HepG2 (cell line): ENCODE measurements around the gene GDAP1L1. TPM values are rescaled to one million over a fixed set of nuclear protein-coding genes. Genes with fewer than 3 reads are reported as not detected.

Source experiments
- DBP ChIP-seq: sonication (generic); formaldehyde crosslinking; IDR thresholded peaks from 2 replicates; pipeline ENCODE4 v1.4.0; 2020; ENCODE audit warnings: missing genetic modification reagents; ENCODE audit errors: not compliant biosample characterization
- ESRRA ChIP-seq: sonication (generic); formaldehyde crosslinking; IDR thresholded peaks from 2 replicates; pipeline ENCODE4 v1.5.1; 2020; ENCODE audit warnings: mild to moderate bottlenecking, low read depth, missing genetic modification reagents
- FOXK2 ChIP-seq: fragments of 450-650 bp; IDR thresholded peaks from 2 replicates; pipeline ENCODE4 v1.6.1; 2016
- GMEB2 ChIP-seq: IDR thresholded peaks from 2 replicates; pipeline ENCODE4 v1.6.1; 2016; ENCODE audit warnings: missing biosample characterization, missing genetic modification reagents, low read depth
- GPN1 ChIP-seq: sonication (generic); formaldehyde crosslinking; IDR thresholded peaks from 2 replicates; pipeline ENCODE4 v1.5.1; 2020; ENCODE audit warnings: missing genetic modification reagents, borderline replicate concordance
- HMG20B ChIP-seq: conservative IDR thresholded peaks from 2 replicates; pipeline ENCODE4 v1.6.1; 2016; ENCODE audit warnings: missing genetic modification reagents, missing compliant biosample characterization
- HNRNPL ChIP-seq: fragments of 200-400 bp; formaldehyde crosslinking; IDR thresholded peaks from 2 replicates; pipeline ENCODE4 v1.6.1; 2017; ENCODE audit warnings: mild to moderate bottlenecking, low read depth, low read length
- KLF6 ChIP-seq: IDR thresholded peaks from 2 replicates; pipeline ENCODE4 v1.8.0; 2016; ENCODE audit warnings: missing biosample characterization, missing genetic modification reagents
- POLR2AphosphoS2 ChIP-seq: IDR thresholded peaks from 2 replicates; pipeline ENCODE4 v1.6.1; 2011; ENCODE audit warnings: low read depth, low read length, improper control_type of control experiment
- POLR2AphosphoS5 ChIP-seq: IDR thresholded peaks from 2 replicates; pipeline ENCODE4 v1.6.1; 2012; ENCODE audit warnings: low read depth, low read length
- SRF ChIP-seq: IDR thresholded peaks from 2 replicates; pipeline ENCODE4 v1.6.1; 2011; ENCODE audit warnings: mild to moderate bottlenecking, low read depth, low read length, moderate library complexity
- TGIF2 ChIP-seq: IDR thresholded peaks from 2 replicates; pipeline ENCODE4 v1.6.1; 2016; ENCODE audit warnings: control low read depth, missing compliant biosample characterization
- TP53 ChIP-seq: sonication (generic); formaldehyde crosslinking; conservative IDR thresholded peaks from 2 replicates; pipeline ENCODE4 v1.4.0; 2020; ENCODE audit warnings: missing genetic modification reagents
- USF2 ChIP-seq, 2 experiments: sonication (generic) in 1 of 2; formaldehyde crosslinking in 1 of 2; IDR thresholded peaks; 2 replicates each; pipeline versions ENCODE4 v1.5.1 to v1.6.1; 2011 to 2020; ENCODE audit warnings: borderline replicate concordance in 1 of 2, low read depth in 1 of 2, low read length in 1 of 2, mild to moderate bottlenecking in 1 of 2, missing genetic modification reagents in 1 of 2, moderate library complexity in 1 of 2
- ZFP1 ChIP-seq: IDR thresholded peaks from 2 replicates; pipeline ENCODE4 v1.6.1; 2016
- ZHX1 ChIP-seq: sonication (generic); formaldehyde crosslinking; IDR thresholded peaks from 2 replicates; pipeline ENCODE4 v1.8.1; 2022; ENCODE audit warnings: low read depth, mild to moderate bottlenecking, missing genetic modification reagents
- ZNF639 ChIP-seq: conservative IDR thresholded peaks from 2 replicates; pipeline ENCODE4 v1.6.1; 2018; ENCODE audit warnings: missing genetic modification reagents
- polyA plus RNA-seq, 8 experiments: library from polyadenylated mRNA; depleted of rRNA in 3 of 8; stranded (reverse) in 7 of 8; unstranded in 1 of 8; fragments of >200 nt; fragmentation: Illumina TruSeq in 4 of 8; extraction: Trizol in 4 of 8; gene quantifications; 2 replicates each; pipeline versions ENCODE4 v1.2.1 to v1.2.3, GENCODE V29; 2011 to 2016; ENCODE audit warnings: low read depth in 4 of 8, missing spikeins in 1 of 8, mixed read lengths in 1 of 8; ENCODE audit not compliant: insufficient read depth in 1 of 8
- total RNA-seq, 5 experiments: library from RNA; depleted of rRNA; stranded (reverse); fragments of >200 nt; fragmentation: Illumina TruSeq; extraction: Trizol; gene quantifications; 2 replicates each; pipeline ENCODE4 v1.2.3, GENCODE V29; 2016; ENCODE audit warnings: low read depth in 1 of 5

The GDAP1L1 gene
- total and polyA plus RNA-seq, 2 of the 13 experiments (the other 11 are each of a cell fraction or from before 2014, with no cell fraction given) = 0.04 TPM; not detected in 1

- TF ChIP-seq GMEB2 (CRISPR knock-in tag) (no peak), ZHX1 (CRISPR knock-in tag) (peak; percentile 93), TP53 (peak; percentile 96), USF2 (IDR thresholded peaks at IDR 0.05; ENCODE audit: low read depth, low read length) (no peak), USF2 (CRISPR knock-in tag; IDR thresholded peaks at IDR 0.05; ENCODE audit: borderline replicate concordance) (no peak), HMG20B (CRISPR knock-in tag) (peak; percentile 91; the same call in 1 of the 2 replicates), SRF (no peak), ZNF639 (CRISPR knock-in tag) (peak; percentile 90), POLR2AphosphoS5 (no peak), KLF6 (peak; percentile 100), GPN1 (CRISPR knock-in tag) (peak; percentile 96), ESRRA (CRISPR knock-in tag) (peak; percentile 84), DBP (CRISPR knock-in tag) (peak; percentile 96), ZFP1 (CRISPR knock-in tag) (peak; percentile 93; the same call in 1 of the 2 replicates), POLR2AphosphoS2 (no peak), TGIF2 (CRISPR knock-in tag) (peak; percentile 99), HNRNPL (no peak), FOXK2 (no peak)
Observed at GRCh38 chr20:44247586-44248409, 690 bp downstream of the GDAP1L1 start (continued).
